HG02973 (cell line): ENCODE results near the gene TNKS1BP1.
"Not testable (repeated sequence)": the region's sequence is repeated elsewhere in the genome, so short reads cannot be mapped to it uniquely, and the experiment has no call there.

Experiments used
- ATAC-seq: cut with Tn5 transposase; IDR thresholded peaks from one replicate; pipeline ENCODE4 v1.9.1; 2021; ENCODE audit warnings: moderate library complexity; ENCODE audit not compliant: unreplicated experiment

Gene TNKS1BP1

GRCh38 chr11:57324886-57325734 is at the start of gene TNKS1BP1:
TNKS1BP1 (minus strand) TSS chr11:57324952; CDS start chr11:57321885, 3,067 bp downstream.
- ATAC-seq: peak; percentile 88

DNA sequence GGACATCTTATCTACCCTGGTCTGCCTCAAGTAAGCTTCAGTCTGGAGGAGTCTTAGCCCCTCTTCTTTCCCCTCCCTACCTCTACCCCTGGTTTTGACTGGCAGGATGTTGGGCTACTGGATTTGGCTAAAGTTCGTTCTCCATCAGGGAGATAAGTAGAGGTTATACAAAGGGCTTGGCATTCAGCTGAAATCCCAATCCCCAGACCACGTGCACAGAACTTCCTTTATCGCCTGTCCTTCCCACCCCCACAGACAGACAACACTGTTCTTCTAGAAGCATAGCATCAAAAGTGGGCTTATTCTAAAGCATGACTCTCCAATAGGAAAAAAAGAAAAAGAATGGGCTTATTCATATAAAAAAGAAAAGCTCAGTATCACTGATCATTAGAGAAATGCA is 48.4 kb upstream of the TNKS1BP1 start:
- no peak for ATAC-seq

GRCh38 chr11:57370941-57371340 is 46.2 kb upstream of the TNKS1BP1 start:
- ATAC-seq: no peak

GRCh38 chr11:57370251-57370650 is 45.5 kb upstream of the TNKS1BP1 start:
- no peak for ATAC-seq

- no peak for ATAC-seq
These were observed 44.1 kb upstream of the TNKS1BP1 start for GRCh38 chr11:57368845-57369232.

DNA sequence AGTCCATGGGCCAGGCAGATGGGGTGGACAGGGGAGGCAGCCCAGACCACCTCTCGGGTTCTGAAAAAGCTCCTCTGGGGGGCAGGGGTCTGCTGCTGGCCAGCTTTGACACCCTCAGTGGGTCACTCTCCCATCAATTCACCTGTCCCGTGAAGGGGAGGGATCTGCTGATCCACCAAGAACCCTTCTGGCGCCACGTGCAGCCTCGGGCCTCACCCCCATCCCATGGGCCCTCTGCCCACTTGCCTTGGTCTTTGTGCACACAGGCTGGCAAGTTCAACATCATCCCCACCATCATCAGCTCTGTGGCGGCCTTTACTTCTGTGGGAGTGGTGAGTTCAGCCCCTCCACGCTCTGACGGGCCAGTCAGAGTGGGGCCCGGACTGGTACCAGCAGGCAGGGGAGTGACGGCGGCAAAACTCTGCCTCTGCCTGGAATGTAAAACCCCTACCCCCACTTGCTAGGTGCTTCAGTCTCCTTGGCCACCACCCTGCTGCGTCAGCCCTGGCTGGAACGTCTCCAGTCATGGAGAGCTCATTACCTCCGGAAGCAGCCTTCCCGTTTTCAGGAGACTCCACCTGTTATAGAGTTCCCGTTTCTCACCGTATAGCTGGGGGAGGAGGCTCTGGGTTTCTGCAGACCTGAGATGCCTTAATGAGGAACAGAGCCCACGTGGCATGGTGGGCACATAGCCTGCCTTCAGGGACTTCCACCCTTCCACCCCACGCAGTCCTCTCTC is 43.5 kb upstream of the TNKS1BP1 start:
- no peak for ATAC-seq

- no peak for ATAC-seq
These were observed 40.3 kb upstream of the TNKS1BP1 start for GRCh38 chr11:57364851-57365660.

- ATAC-seq: no peak
These were observed 38.7 kb upstream of the TNKS1BP1 start for GRCh38 chr11:57363131-57364080.

DNA sequence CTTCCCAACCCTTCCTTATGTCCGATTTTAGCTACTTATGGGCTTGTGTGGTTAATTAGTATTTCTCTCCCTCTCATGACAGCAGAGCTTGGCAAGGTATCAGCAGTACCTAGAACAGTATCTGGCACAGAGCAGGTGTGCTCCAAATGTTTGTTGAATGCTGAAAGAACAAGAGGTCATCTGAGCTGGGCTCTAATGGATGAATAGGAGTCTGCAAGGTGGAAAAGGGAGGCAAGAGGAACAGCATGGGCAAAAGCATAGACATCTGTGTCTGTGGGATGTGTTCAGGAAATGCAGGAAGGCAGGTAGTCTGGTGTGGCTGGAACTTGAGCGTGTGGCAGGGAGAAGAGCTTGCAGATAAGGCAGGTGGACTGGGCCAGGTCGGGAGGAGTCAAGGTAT is 37.2 kb upstream of the TNKS1BP1 start:
- ATAC-seq: no peak

DNA sequence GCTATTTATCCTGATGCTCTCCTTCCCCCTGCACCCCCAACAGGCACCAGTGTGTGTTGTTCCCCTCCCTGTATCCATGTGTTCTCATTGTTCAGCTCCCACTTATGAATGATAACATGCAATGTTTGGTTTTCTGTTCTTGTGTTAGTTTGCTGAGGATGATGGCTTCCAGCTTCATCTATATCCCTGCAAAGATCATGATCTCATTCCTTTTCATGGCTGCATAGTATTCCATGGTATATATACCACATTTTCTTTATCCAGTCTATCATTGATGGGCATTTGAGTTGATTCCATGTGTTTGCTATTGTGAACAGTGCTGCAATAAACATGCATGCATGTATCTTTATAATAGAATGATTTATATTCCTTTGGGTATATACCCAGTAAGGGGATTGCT is 36.7 kb upstream of the TNKS1BP1 start:
- ATAC-seq: not testable (repeated sequence)

DNA sequence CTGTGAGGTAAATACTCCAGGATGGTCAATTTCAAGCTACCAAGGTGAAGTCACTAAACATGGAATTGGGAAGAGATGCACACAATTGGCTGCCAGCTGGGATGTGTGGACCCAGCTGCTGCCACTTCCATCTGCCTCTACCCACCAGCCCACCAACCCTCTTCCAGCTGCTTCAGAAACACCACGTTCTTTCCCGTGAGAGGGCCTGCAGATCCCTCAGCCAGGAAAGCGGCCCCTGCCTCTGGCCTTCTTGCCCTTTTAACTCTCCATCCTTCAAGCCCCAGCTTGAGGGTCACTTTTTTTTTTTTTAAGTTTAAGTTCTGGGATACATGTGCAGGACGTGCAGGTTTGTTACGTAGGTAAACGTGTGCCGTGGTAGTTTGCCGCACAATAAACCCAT is 36.2 kb upstream of the TNKS1BP1 start:
- no peak for ATAC-seq

DNA sequence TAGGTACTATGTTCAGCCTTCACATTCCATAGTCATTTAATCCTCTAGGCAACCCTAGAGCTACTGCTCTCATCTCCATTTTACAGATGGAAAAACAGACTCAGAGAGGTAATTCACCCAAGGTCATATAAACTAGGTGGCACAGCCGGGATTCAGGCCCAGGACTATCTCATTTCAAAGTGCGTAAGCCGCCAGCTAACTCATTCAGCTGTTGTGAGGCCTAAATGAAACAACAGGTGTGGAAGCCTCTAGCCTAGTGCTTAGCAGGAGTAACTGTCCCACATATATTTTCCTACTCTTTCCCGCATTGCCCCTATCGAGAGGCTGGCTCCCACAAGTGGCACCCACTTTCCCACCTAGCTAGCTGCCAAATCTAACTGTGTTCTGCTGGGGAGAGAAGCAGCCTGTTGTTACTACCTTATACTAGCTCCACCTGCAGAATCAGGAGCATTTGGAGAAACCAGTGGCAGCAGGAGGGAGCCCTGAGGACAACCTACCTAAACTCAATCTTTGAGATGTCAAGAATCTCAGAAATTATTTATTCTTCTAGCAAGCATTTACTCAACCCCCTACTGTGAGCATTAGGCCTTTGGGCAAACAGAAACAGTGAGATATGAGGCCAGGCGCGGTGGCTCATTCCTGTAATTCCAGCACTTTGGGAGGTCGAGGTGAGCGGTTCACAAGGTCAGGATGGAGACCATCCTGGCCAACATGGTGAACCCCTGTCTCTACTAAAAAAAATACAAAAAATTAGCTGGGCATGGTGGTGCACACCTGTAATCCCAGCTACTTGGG is 35.3 kb upstream of the TNKS1BP1 start:
- no peak for ATAC-seq

DNA sequence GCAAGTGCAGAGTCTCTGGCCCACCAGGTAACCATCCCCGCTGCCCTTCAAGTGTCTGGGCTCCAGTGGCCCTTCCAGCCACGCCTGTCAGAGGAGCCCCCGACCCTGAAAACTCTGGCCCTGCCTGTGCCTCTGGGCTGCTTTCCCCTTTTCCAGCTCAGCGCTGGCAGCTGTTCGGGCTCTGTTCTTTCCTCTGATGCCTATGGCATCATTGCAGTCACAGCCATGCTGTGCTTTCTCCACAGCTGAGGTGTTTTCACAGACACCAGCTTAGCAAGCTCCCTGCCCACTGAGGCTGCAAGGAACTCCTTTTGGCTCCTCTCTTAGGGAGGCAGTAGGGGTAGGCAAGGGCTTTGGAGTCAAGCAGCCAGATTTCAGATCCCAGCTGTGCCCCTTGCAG is 34.6 kb upstream of the TNKS1BP1 start:
- ATAC-seq: no peak

GRCh38 chr11:57358991-57359390 is 34.2 kb upstream of the TNKS1BP1 start:
- ATAC-seq: no peak

DNA sequence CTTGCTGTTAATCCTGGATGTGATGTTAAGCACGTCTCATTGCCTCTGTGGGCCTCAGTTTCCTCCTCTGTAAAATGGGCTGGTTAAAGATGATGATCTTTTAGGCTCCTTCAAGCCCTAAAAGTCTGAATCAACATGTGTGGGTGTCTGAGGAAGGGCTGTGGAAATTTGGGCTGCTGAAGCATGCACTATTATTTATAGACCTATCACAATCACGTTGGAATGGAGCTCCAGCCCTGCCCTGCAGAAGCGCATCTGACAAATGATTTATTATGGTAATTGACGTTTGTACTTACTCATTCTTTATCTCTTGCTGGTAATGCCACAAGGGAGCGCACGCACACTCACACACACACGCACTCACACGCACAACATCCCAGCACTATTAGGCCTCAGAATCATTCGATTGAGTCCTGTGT is 33.8 kb upstream of the TNKS1BP1 start:
- no peak for ATAC-seq

GRCh38 chr11:57357856-57358255 is 33.1 kb upstream of the TNKS1BP1 start:
- no peak for ATAC-seq

- ATAC-seq: no peak
These were observed 32.6 kb upstream of the TNKS1BP1 start for GRCh38 chr11:57357310-57357709.

GRCh38 chr11:57356268-57356667 is 31.5 kb upstream of the TNKS1BP1 start:
- ATAC-seq: no peak

- no peak for ATAC-seq
These were observed 29.9 kb upstream of the TNKS1BP1 start for GRCh38 chr11:57354699-57355098.
